ENCODE measurements around the gene TTC23. TPM values are rescaled to one million over a fixed set of nuclear protein-coding genes. Genes with fewer than 3 reads are reported as not detected.

The TTC23 gene
- total RNA-seq, 1 experiment from 2014 or later: 8.6 TPM

GRCh38 chr15:99165956-99166689, 83.3 kb downstream of the TTC23 start:
- no peak for DNase-seq (ENCODE audit: low spot score)

- no peak for DNase-seq (ENCODE audit: low spot score)
Measured at GRCh38 chr15:99165020-99165790, 84.2 kb downstream of the TTC23 start.

GRCh38 chr15:99164119-99164518, 85.3 kb downstream of the TTC23 start:
- DNase-seq (ENCODE audit: low spot score): no peak

GRCh38 chr15:99163271-99164062, 85.9 kb downstream of the TTC23 start:
- DNase-seq (ENCODE audit: low spot score): no peak

GRCh38 chr15:99158626-99159412, 90.6 kb downstream of the TTC23 start:
- DNase-seq (ENCODE audit: low spot score): no peak

GRCh38 chr15:99157456-99157855, 91.9 kb downstream of the TTC23 start:
- no peak for DNase-seq (ENCODE audit: low spot score)

- DNase-seq (ENCODE audit: low spot score): no peak
Measured at GRCh38 chr15:99155961-99156443, 93.4 kb downstream of the TTC23 start.

- no peak for DNase-seq (ENCODE audit: low spot score)
Measured at GRCh38 chr15:99154271-99154670, 95.1 kb downstream of the TTC23 start.

GRCh38 chr15:99153026-99153535, 96.3 kb downstream of the TTC23 start:
- DNase-seq (ENCODE audit: low spot score): no peak

GRCh38 chr15:99151156-99151555, 98.2 kb downstream of the TTC23 start:
- DNase-seq (ENCODE audit: low spot score): no peak

GRCh38 chr15:99149366-99149765, 100.0 kb downstream of the TTC23 start:
- DNase-seq (ENCODE audit: low spot score): no peak

GRCh38 chr15:99148851-99149276, 100.5 kb downstream of the TTC23 start:
- no peak for DNase-seq (ENCODE audit: low spot score)

GRCh38 chr15:99146661-99147060, 102.7 kb downstream of the TTC23 start:
- no peak for DNase-seq (ENCODE audit: low spot score)

- no peak for DNase-seq (ENCODE audit: low spot score)
Measured at GRCh38 chr15:99145778-99146177, 103.6 kb downstream of the TTC23 start.

- no peak for DNase-seq (ENCODE audit: low spot score)
Measured at GRCh38 chr15:99145005-99145404, 104.4 kb downstream of the TTC23 start.

GRCh38 chr15:99143655-99144610, 105.4 kb downstream of the TTC23 start:
- no peak for DNase-seq (ENCODE audit: low spot score)

- no peak for DNase-seq (ENCODE audit: low spot score)
Measured at GRCh38 chr15:99143242-99143641, 106.1 kb downstream of the TTC23 start.

GRCh38 chr15:99142562-99142961, 106.8 kb downstream of the TTC23 start:
- DNase-seq (ENCODE audit: low spot score): no peak

- DNase-seq (ENCODE audit: low spot score): no peak
Measured at GRCh38 chr15:99141943-99142342, 107.4 kb downstream of the TTC23 start.

GRCh38 chr15:99140590-99140989, 108.8 kb downstream of the TTC23 start:
- no peak for DNase-seq (ENCODE audit: low spot score)

Measured in HT-29 (cell line).